ENCODE data around the gene SLC44A3.

The SLC44A3 gene, protein sequence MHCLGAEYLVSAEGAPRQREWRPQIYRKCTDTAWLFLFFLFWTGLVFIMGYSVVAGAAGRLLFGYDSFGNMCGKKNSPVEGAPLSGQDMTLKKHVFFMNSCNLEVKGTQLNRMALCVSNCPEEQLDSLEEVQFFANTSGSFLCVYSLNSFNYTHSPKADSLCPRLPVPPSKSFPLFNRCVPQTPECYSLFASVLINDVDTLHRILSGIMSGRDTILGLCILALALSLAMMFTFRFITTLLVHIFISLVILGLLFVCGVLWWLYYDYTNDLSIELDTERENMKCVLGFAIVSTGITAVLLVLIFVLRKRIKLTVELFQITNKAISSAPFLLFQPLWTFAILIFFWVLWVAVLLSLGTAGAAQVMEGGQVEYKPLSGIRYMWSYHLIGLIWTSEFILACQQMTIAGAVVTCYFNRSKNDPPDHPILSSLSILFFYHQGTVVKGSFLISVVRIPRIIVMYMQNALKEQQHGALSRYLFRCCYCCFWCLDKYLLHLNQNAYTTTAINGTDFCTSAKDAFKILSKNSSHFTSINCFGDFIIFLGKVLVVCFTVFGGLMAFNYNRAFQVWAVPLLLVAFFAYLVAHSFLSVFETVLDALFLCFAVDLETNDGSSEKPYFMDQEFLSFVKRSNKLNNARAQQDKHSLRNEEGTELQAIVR

DNA sequence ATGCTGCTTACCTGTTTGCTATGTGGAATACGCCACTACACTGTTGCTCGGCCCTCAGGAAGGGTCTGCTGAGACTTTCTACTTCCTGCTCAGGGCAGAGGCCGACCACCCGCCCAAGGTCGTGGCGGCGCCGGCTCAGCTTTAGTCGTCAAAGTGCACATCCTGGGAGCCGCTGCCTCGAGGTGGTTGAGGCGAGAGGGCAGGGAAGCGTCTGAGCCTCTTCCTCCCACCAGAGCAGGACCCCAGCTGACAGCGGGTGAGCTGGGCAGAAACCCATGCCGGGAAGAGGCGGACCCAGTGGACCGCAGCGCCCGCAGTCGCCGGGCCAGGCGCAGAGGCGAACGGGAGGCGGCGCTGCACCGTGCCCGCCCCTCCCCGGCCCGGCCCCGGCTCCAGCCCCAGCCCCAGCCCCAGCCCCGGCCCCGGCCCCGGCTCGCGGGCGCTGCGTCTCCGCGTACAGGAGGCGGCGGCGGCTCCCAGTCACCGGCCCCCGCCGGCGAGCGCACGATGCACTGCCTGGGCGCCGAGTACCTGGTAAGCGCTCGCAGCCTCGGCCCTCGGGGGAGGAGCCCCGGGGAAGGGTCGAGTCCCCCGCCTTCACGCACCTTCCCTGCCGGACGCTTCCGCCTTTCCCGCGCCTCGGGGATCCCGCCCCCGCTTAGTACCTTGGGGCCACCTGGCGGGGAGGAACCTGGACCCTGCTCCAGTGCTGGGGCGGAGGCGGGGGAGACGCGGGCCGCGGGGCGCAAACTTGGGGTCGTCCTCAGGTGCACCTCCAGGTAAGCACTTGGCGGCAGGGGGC is at the start of gene SLC44A3:
SLC44A3 (plus strand) TSS at position 413 of the 802 bp plus-strand sequence; CDS start at position 508, 95 bp downstream.
- no peak for DNase-seq

DNA sequence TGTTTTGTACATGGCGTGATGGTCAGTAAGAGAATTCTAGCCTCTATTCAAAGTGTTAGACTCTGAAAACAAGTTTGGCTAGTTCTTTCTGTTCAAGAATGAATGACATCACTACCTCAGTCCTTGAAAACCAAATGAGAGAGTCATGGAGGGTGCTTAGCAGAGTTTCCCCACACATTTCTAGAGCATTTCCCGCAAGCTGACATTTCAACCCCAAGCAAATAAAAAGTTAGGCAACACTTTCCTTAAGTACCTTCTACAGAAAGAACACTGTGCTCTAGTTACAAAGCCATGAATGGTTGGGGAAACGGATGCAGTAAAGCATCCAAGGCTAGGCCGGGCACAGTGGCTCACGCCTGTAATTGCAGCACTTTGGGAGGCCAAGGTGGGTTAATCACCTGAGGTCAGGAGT is 47.9 kb upstream of the SLC44A3 start:
- DNase-seq: no peak

DNA sequence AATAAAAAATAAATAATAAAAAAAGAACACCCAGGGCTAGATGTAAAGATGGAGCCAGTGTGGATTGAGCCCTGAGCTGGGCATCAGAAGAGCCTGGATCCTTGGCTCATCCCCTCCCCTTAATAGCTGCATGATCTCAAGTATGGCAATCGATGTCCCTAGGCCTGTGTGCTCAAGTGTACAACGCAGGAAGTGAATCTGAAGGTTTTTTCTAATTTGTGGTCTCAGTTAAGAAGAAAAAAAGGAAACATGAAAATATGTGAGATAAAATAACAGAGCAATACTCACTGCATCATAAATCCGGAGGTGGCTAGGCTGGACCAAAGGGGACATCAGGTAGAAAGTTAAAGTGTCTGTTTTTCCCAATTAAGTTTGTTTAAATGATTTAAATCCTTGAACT is 47.3 kb upstream of the SLC44A3 start:
- DNase-seq: no peak

DNA sequence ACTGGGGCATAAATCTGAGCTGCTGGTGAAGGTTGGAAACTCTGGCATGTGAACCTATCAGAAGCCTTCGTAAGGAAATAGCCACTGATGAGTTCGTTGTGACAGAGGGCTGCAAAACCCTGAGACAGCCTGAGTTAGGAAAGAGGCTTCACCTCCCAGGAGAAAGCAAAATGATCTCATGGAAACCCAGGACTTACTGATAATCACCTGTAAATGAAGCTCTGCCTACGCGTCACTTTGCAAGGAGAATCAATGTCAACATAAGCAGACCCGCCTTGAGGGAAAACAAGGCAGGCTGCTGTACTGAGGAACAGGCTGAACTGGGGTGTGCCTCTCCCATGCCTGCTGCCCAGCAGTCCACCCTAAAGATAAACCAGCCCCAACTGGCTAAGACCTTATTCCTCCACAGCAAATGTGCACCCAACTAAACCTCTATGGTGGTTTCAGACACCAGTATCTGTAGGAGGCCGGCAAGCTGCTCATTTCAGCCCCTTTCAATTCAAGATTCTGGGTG is 46.8 kb upstream of the SLC44A3 start:
- DNase-seq: no peak

DNA sequence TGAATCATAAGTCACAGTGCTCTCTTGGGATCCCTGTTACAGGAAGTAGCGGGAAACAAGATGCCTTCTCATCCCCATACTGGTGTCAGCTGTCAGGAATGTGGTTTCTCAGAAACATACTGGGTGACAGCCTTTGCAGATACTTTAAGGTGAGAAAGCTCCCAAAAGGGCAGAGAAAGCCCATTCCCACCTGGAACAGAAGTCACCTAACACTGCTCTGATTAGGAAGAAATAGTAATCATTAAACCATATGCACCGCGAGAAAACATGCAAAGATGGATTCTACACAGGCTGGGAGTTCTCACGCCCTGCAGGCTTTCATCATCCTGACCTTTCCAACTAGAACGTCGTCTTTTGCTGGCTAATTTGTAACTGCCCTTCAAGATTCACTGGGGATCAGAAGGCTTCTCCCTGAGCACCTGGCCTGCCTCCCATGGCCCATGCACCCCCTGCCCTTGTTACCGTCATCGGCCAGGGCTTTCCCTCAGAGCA is 46.2 kb upstream of the SLC44A3 start:
- DNase-seq: no peak

DNA sequence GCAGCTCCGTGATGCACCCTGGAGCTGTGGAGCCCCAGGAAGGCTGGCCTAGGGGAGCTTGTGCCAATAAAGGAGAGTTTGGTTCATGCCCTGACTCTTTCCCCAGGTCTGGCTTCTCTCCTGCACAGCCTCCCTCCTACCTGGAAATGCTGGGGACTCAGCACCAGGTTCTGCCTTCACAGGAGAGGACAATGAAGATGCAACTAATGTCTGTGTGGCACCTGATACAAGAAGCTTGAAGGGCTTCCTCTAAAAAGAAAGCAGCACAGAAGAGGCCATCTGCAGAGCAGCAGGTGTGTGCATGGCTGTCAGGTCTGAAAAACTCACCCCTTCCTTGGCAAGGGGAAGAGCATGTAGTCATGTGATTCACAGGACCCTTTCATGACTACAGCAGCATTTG is 43.7 kb upstream of the SLC44A3 start:
- DNase-seq: no peak

DNA sequence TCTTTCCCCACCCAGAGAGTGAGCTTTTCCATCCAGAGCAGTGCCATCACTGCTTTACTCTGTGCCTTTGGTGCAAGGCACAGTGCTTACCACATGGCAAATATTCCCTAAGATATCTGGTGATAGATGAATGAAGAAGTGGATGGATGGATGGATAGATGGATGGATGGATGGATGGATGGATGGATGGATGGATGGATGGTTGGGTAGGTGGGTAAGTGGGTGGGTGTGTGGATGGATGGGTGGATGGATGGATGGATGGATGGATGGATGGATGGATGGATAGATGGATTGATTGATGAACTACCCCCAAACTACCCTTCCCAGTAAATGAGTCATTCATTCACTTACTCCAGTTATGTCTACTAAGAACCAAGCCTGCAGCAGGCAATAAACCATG is 42.9 kb upstream of the SLC44A3 start:
- no peak for DNase-seq

DNA sequence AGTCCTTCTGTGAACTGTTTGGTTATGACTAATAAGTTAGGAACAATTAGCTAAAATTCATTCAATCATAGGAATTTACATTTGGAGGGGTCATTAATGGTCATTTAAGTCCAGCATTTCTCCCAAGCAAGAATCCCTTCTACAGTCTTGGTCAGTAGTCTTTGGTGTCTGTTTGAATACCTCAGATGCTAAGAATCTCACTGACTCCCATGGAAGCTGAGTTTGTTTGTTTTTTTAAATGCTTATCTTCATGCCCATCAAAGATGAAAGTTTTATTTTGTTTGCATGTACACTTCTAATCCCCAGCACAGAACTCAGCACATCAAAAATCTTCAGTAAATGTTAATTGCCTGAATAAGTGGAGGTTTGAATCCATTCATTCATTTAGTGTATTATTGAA is 41.3 kb upstream of the SLC44A3 start:
- DNase-seq: no peak

DNA sequence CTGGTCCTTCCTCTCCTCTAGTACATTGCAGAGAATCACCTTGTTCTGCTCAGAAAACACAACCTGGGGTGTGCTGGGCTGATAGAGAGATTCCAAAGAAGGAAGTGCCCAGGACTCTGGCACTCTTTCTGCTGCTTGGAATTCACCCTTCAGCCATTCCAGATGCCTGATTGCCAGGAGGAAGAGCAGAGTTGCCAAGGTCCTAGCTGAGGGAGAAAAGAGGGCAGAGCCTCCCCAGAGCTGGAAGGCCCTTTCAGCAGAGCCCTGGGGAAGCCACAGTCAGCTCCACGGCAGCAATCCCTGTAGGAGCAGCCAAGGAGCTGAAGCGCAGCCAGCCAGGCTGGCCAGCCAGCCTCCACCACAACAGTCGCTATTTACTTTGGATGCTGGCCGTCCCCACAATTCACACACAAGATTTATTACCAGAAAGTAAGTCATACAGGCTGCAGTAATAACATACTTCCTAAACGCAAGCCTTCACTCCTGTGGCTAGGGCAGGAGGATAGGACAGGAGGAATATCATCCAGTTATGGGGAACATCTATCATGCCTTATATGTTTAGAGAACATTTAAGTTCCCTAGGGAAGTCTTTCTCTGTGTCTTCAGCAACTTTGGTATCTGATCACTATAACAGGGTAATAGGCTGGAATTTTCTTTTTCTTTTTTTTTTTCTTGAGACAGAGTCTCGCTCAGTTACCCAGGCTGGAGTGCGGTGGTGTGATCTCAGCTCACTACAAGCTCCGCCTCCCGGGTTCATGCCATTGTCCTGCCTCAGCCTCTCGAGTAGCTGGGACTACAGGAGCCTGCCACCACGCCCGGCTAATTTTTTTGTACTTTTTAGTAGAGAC is 36.6 kb upstream of the SLC44A3 start:
- no peak for DNase-seq

DNA sequence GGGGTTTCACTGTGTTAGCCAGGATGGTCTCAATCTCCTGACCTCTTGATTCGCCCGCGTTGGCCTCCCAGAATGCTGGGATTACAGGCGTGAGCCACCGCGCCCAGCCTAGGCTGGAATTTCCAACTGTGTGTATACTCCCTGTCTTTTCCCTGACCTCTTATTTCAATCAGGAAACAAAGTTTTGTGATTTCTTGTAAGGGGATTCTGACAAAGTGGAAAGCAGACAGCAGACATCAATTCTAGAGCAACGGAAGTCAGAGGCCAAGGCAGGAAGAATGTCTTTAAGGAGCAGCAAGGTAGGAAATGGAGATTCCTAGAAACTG is 36.0 kb upstream of the SLC44A3 start:
- no peak for DNase-seq

DNA sequence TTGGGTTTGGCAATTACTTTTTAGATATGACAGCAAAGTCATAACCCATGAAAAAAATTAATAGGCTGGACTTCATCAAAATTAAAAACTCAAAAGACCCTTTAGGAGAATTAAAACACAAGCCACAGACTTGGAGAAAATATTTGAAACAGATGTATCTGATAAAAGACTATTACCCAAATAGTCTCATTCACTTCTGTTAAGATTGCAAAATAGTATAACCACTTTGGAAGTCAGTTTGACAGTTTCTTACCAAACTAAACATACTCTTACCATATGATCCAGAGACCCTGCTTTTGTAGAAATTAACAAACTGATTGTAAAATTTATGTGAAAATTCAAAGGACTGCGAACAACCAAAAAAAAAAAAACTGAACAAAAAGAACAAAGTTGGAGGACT is 32.5 kb upstream of the SLC44A3 start:
- no peak for DNase-seq

DNA sequence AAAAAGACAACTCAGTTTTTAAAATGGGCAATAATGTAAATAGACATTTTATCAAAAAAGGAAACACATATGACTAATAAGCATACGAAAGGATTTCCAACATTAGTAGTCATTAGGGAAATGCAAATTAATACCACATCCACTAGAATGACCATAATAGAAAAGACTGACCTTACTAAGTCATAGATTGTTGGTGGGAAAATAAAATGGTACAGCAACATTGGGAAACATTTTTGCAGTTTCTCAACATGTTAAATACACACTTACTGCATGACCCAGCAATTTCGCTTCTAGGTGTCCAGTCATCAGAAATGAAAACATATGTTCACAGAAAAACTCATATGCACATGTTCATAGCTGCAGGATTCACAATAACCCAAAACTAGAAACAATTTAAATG is 29.9 kb upstream of the SLC44A3 start:
- no peak for DNase-seq

DNA sequence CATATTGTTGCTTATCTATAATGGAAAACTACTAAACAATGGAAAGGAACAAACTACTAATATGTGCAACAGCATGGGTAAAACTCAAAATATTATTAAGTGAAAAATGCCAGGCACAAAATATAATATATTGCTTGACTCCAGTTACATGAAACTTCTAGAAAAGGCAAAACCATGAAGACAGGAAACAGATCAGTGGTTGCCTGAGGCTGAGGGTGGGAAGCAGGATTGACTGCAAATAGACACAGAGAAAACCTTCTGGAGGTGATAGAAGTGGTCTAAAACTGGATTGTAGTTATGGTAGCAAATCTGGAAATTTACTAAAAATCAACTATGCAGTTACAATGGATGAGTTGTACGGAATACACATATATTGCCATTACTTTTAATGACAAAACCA is 29.5 kb upstream of the SLC44A3 start:
- DNase-seq: no peak

DNA sequence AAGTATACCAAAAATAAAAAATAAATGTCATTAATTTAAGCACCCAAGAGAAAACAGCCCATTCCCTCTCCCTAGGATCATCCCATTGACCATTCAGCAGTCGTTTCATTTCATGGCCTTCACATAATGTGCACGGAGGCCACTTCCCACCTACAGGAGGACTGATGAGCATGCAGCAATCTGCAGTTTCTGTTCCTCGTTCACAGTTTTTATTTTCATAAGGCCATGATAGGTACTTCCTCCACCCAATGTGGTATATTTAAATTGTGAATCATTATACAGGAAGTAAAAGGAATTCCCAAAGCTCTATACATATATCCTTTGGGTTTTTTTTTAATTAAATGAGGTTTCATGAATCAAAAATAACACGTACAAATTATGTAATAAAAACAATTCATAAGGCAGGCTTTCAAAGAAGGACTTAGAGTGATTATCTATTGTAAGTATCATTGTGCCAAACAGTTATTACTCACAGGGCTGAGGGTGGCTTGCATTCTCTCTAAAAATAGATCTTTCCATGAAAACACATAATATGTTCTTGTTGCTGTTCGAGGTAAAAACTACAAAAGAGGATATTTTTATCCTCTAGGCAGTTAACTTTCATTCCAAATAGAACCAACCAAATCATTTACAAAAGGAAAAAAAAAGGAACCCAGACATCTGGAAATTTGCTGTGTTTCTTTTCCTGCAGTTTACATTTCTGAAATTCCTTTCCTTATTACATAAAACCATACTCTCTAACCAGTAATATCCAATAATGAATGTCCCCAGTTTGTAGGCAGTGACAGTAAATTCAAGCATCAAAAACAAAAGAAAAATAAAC is 27.5 kb upstream of the SLC44A3 start:
- no peak for DNase-seq

DNA sequence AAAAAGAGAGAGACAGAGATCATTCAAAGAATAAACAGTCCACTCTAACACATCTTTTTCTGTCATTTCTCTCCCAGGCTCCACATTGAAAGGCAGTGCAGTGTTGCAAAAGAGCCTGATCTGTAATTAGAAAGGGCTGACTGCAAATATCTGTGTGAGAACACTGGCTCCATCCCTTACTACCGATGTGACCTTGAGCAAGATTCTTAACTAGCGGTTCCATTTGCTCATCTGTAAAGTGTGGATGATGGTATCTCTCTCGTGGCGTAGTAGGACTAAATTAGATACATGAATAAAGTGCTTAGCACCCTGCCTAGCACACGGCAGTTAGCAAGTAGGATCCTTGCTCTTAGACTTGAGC is 26.9 kb upstream of the SLC44A3 start:
- no peak for DNase-seq

DNA sequence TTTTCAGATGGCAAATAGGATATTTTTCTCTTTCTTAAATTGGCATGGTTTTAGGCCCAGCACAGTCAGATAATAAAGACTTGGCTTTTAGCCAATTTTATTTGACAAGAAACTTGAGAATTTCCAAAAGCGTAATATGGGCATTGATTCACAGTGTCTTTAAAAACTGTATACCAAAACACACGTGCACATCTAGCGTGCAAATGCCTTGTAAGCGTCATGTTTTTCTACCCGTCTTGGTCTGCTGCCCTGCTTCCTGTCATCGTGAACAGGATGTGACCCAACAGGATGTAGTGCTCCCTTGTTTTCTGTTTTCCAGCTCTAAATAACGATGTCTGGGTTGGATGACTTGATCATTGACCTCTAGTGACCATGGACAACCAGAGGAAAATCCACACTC is 24.7 kb upstream of the SLC44A3 start:
- DNase-seq: no peak

DNA sequence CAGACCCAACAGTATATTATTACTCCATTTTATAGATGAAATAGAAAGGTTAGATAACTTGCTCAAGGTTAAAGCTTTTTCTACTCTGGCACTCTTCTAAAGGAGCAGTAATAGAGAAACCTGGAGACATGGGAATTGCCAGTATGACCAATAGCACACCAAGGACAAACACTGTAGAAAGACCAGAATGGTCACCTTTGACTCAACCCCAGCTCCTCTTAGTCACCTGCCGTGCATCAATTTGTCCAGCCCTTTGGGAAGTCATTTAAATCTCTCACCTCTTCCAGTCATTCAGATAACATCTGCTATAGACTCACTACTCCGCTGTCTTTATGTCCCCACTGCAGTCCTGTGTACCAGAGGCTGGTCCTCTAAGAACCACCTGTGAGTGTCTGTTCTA is 23.9 kb upstream of the SLC44A3 start:
- no peak for DNase-seq

DNA sequence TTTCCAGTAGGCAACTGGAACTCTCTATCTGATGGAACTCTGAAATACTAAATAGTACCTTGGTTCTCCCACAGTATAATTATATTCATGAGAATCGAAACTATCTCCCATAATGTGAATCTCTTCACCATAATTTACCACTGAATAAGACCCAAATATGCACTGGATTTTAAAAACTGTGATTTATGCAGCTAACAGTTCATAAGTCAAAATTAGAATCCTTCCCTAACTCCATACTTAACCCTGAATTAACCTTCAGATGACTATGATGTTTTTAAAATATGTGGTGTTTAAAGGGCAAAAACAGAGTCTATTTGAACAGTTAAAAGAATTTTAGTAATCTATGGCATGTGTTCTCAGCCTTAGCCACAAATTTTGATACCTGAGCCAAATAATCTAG is 22.9 kb upstream of the SLC44A3 start:
- no peak for DNase-seq

DNA sequence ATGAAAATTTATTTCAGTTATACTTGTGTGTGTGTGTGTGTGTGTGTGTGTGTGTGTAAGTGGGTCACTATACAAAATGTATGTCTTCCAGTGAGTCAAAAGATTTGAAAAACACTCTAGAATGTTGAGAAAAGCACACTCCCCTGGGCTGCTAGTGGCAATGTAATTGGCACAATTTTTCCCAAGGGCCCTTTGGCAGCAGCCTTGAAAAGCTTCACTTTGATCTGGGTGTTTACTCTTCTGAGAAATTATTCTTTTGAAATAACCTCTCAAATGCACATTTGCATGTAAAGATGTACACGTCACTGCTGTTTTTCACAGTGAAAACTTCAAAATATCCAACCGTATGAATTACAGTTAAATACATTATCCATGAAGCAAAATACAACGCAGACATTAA is 22.1 kb upstream of the SLC44A3 start:
- DNase-seq: no peak

DNA sequence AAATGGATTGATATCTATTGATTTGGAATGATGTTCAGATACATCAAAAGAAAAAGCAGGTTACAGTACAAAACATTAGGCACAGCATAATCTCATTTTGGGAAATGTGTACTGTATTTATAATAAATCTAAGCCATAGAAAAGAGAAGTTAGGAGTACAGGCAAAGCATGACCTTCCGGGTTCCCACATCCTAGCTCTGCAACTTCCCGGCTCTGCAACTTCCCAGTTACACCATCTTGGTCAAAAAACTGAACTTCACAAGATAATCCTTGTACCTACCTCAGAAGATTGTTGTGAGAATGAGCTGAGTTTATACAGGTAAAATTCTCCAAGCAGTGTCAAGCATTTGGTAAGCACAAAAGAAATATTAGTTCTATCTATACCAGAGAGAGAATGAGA is 21.7 kb upstream of the SLC44A3 start:
- no peak for DNase-seq

DNA sequence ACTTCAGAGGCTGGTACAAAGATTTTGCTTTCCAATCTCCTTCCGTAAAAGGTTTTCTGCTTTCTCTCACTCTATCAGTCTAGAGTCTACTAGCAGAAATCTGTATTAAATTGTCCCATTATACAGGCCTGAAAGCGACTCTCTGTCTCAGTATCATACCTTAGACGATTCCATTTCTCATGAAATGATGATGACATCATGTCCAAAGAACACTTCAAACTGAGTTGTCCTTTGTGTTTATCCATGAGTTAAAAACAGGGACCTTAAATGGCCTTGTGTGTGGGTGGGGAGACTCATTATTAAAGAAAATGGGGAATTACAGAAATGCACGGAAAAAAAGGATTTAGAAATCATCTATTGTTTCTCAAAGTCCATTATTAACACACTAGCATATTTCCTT is 21.0 kb upstream of the SLC44A3 start:
- DNase-seq: no peak

Data from DMS 273 treated with DMSO at 0.1 percent for 48 hours (cell line).